GM19193 (cell line): Measurements from ENCODE around the gene SLC6A1.

Experiments
- POLR2A ChIP-seq: IDR thresholded peaks from 4 replicates; pipeline ENCODE4 v1.6.1; 2011; ENCODE audit not compliant: insufficient read depth, insufficient read length; ENCODE audit errors: extremely low read depth

The SLC6A1 gene

GRCh38 chr3:10957976-10958749, 34.4 kb upstream of the SLC6A1 start:
- no peak for TF ChIP-seq POLR2A

GRCh38 chr3:10960255-10960654, 32.3 kb upstream of the SLC6A1 start:
- no peak for TF ChIP-seq POLR2A

GRCh38 chr3:10961921-10962320, 30.6 kb upstream of the SLC6A1 start:
- TF ChIP-seq POLR2A = no peak

GRCh38 chr3:10962481-10963036, 30.0 kb upstream of the SLC6A1 start:
- no peak for TF ChIP-seq POLR2A

GRCh38 chr3:10964537-10965167, 27.9 kb upstream of the SLC6A1 start:
- TF ChIP-seq POLR2A = no peak

GRCh38 chr3:10968401-10968800, 24.1 kb upstream of the SLC6A1 start:
- TF ChIP-seq POLR2A = no peak

GRCh38 chr3:10970306-10970960, 22.1 kb upstream of the SLC6A1 start:
- TF ChIP-seq POLR2A = no peak

GRCh38 chr3:10972072-10972782, 20.3 kb upstream of the SLC6A1 start:
- TF ChIP-seq POLR2A = no peak

GRCh38 chr3:10973046-10973595, 19.4 kb upstream of the SLC6A1 start:
- TF ChIP-seq POLR2A = no peak

GRCh38 chr3:10974131-10974530, 18.4 kb upstream of the SLC6A1 start:
- no peak for TF ChIP-seq POLR2A

- no peak for TF ChIP-seq POLR2A
Observed at GRCh38 chr3:10974746-10975375, 17.7 kb upstream of the SLC6A1 start.

GRCh38 chr3:10975695-10976234, 16.8 kb upstream of the SLC6A1 start:
- TF ChIP-seq POLR2A = no peak

- TF ChIP-seq POLR2A = no peak
Observed at GRCh38 chr3:10976770-10977169, 15.8 kb upstream of the SLC6A1 start.
